Vagina (tissue), 2 donors: ENCODE results near the gene CFAP46.

ENCODE experiments used
- CTCF ChIP-seq, 3 experiments: fragments of 450-650 bp in 2 of 3; fragments of 200-600 bp in 1 of 3; sonication (generic) in 1 of 3; IDR thresholded peaks; one replicate each; pipeline ENCODE4 v1.5.1; 2017 to 2019; ENCODE audit warnings: antibody characterized with exemption in 3 of 3, mild to moderate bottlenecking in 2 of 3, moderate library complexity in 2 of 3
- POLR2AphosphoS5 ChIP-seq, 2 donors: sonication (generic); formaldehyde crosslinking; IDR thresholded peaks; one replicate each; pipeline ENCODE4 v1.9.0; 2017; ENCODE audit warnings: antibody characterized with exemption in 2 of 2, mild to moderate bottlenecking in 2 of 2, low read depth in 1 of 2; ENCODE audit not compliant: insufficient read depth in 1 of 2

- TF ChIP-seq POLR2AphosphoS5 (IDR thresholded peaks at IDR 0.05; ENCODE audit: insufficient read depth in 1 of 2, low read depth in 1 of 2) (no peak), CTCF (IDR thresholded peaks at IDR 0.05) (no peak)
Measured at GRCh38 chr10:132878091-132878729, 64.2 kb downstream of the CFAP46 start.
